OCI-M2 (cell line): ENCODE results near the gene COBL.

Source experiments
- DNase-seq: peaks from one replicate; lab custom pipeline; 2025; ENCODE audit not compliant: unreplicated experiment; lab: John Stamatoyannopoulos, UW

The COBL gene

GRCh38 chr7:51326656-51327286 lies 10.2 kb upstream of the COBL start:
- DNase-seq = no peak

- DNase-seq = no peak
These were observed 9.3 kb upstream of the COBL start for GRCh38 chr7:51325908-51326307.

GRCh38 chr7:51325261-51325676 lies 8.7 kb upstream of the COBL start:
- no peak for DNase-seq

- no peak for DNase-seq
These were observed 7.7 kb upstream of the COBL start for GRCh38 chr7:51324206-51324898.

- DNase-seq = no peak
These were observed 5.4 kb upstream of the COBL start for GRCh38 chr7:51321961-51322515.

- no peak for DNase-seq
These were observed 2.4 kb upstream of the COBL start for GRCh38 chr7:51318886-51319579.

GRCh38 chr7:51318001-51318400 lies 1.4 kb upstream of the COBL start:
- DNase-seq = no peak

GRCh38 chr7:51317582-51317910 lies 937 bp upstream of the COBL start:
- no peak for DNase-seq

GRCh38 chr7:51316262-51316665 lies 345 bp downstream of the COBL start:
- no peak for DNase-seq

GRCh38 chr7:51315393-51316261 lies 982 bp downstream of the COBL start:
- DNase-seq = no peak

GRCh38 chr7:51314726-51315125 lies 1.9 kb downstream of the COBL start:
- DNase-seq = no peak

GRCh38 chr7:51313738-51314425 lies 2.7 kb downstream of the COBL start:
- no peak for DNase-seq

- no peak for DNase-seq
These were observed 3.5 kb downstream of the COBL start for GRCh38 chr7:51312951-51313737.

- no peak for DNase-seq
These were observed 5.4 kb downstream of the COBL start for GRCh38 chr7:51311166-51311565.

- no peak for DNase-seq
These were observed 6.5 kb downstream of the COBL start for GRCh38 chr7:51310131-51310583.

- DNase-seq = no peak
These were observed 7.1 kb downstream of the COBL start for GRCh38 chr7:51309361-51310130.

GRCh38 chr7:51308696-51309095 lies 7.9 kb downstream of the COBL start:
- no peak for DNase-seq

- no peak for DNase-seq
These were observed 8.3 kb downstream of the COBL start for GRCh38 chr7:51308265-51308664.

- no peak for DNase-seq
These were observed 8.9 kb downstream of the COBL start for GRCh38 chr7:51307651-51308210.
